HCT116 (cell line): ENCODE measurements around the gene CRISPLD2. TPM values are rescaled to one million over a fixed set of nuclear protein-coding genes. Genes with fewer than 3 reads are reported as not detected.

ENCODE experiments used
- ATAC-seq: fragments of 200-7000 bp; cut with Tn5 transposase; 2 replicates; pipeline ENCODE4 v1.9.1; 2020; ENCODE audit warnings: mild to moderate bottlenecking, moderate library complexity
- BruUV-seq: library from RNA; stranded (reverse); fragments of 400-500 nt; replicated peaks from 2 replicates; lab custom pipeline; 2021; lab: Mats Ljungman, UMichigan
- CTCF ChIA-PET: fragments of 300-600 bp; sonication (Branson Sonifier 250); formaldehyde crosslinking; loops from one replicate; lab custom pipeline; 2021; ENCODE audit warnings: antibody characterized with exemption; lab: Charles Lee
- POLR2A ChIA-PET: fragments of 300-600, 350-600 bp; sonication (Branson Sonifier 250); formaldehyde crosslinking; loops from one replicate; lab custom pipeline; 2021; ENCODE audit warnings: antibody characterized with exemption; lab: Charles Lee
- RAD21 ChIA-PET, 2 experiments: fragments of 300-600 bp; sonication (Branson Sonifier 250); formaldehyde crosslinking; loops; one replicate each; lab custom pipeline; 2023; ENCODE audit warnings: low total read pairs in 2 of 2; ENCODE audit not compliant: uncharacterized antibody in 2 of 2, unreplicated experiment in 2 of 2, low non-redundant PET in 1 of 2; lab: Charles Lee
- DNase-seq: peaks from one replicate; pipeline ENCODE4 v3.0.0-alpha.2; 2010; ENCODE audit warnings: low read depth, low spot score
- H2AFZ ChIP-seq: fragments of 200-600 bp; shearing (Covaris generic), sonication (generic); 2 replicates; pipeline ENCODE4 v1.6.1; 2017; ENCODE audit warnings: low read depth, mixed run types, mixed read lengths, antibody characterized with exemption, low read length; ENCODE audit not compliant: poor library complexity, severe bottlenecking
- H3K27ac ChIP-seq: 2 replicates; pipeline ENCODE4 v1.5.1; 2012; ENCODE audit warnings: low read depth, low read length
- H3K27me3 ChIP-seq: fragments of 200-600 bp; sonication (generic); 2 replicates; pipeline ENCODE4 v1.6.1; 2016; ENCODE audit warnings: mixed run types, low read length, mixed read lengths; ENCODE audit not compliant: insufficient read depth
- H3K36me3 ChIP-seq, 2 experiments: fragments of 200-500 bp in 1 of 2; fragments of 200-600 bp in 1 of 2; sonication (Bioruptor generic) in 1 of 2; sonication (generic) in 1 of 2; 2 replicates each; pipeline versions ENCODE4 v1.5.1 to v1.6.1; 2014 to 2016; ENCODE audit warnings: low read length in 2 of 2, inconsistent platforms in 1 of 2, mixed read lengths in 1 of 2, mixed run types in 1 of 2; ENCODE audit not compliant: insufficient read depth in 2 of 2, control insufficient read depth in 1 of 2
- H3K4me1 ChIP-seq, 2 experiments: fragments of 200-600 bp in 1 of 2; sonication (generic) in 1 of 2; 2 replicates each; pipeline versions ENCODE4 v1.5.1 to v1.6.1; 2012 to 2017; ENCODE audit warnings: low read length in 2 of 2, inconsistent platforms in 1 of 2, mild to moderate bottlenecking in 1 of 2, mixed read lengths in 1 of 2, mixed run types in 1 of 2, moderate library complexity in 1 of 2; ENCODE audit not compliant: insufficient read depth in 2 of 2, control insufficient read depth in 1 of 2
- H3K4me2 ChIP-seq: fragments of 200-600 bp; sonication (generic); 2 replicates; pipeline ENCODE4 v1.6.1; 2017; ENCODE audit warnings: mixed run types, low read length, mixed read lengths
- H3K4me3 ChIP-seq, 2 experiments: fragments of 200-600 bp in 1 of 2; sonication (generic) in 1 of 2; replicated peaks in 1 of 2; 2 replicates each; pipeline ENCODE4 v1.5.1; 2011 to 2016; ENCODE audit warnings: low read length in 2 of 2, control low read depth in 1 of 2, low read depth in 1 of 2, mild to moderate bottlenecking in 1 of 2, mixed read lengths in 1 of 2, mixed run types in 1 of 2
- H3K79me2 ChIP-seq: fragments of 200-600 bp; sonication (generic); 2 replicates; pipeline ENCODE4 v1.6.1; 2017; ENCODE audit warnings: mild to moderate bottlenecking, mixed run types, low read length, moderate library complexity, mixed read lengths; ENCODE audit not compliant: insufficient read depth
- H3K9ac ChIP-seq: fragments of 200-600 bp; sonication (generic); 2 replicates; pipeline ENCODE4 v1.6.1; 2016; ENCODE audit warnings: low read length, mixed read lengths
- H3K9me2 ChIP-seq: fragments of 200-600 bp; sonication (generic), shearing (Covaris generic); 2 replicates; pipeline ENCODE4 v1.6.1; 2017; ENCODE audit warnings: mixed run types, mild to moderate bottlenecking, moderate library complexity; ENCODE audit not compliant: insufficient read depth
- H3K9me3 ChIP-seq, 2 experiments: fragments of 200-500 bp in 1 of 2; fragments of 200-600 bp in 1 of 2; sonication (Bioruptor generic) in 1 of 2; sonication (generic) in 1 of 2; 2 replicates each; pipeline ENCODE4 v1.6.1; 2014 to 2017; ENCODE audit warnings: low read length in 2 of 2, mixed read lengths in 2 of 2, inconsistent platforms in 1 of 2, low read depth in 1 of 2, mild to moderate bottlenecking in 1 of 2, mixed run types in 1 of 2, moderate library complexity in 1 of 2; ENCODE audit not compliant: control insufficient read depth in 1 of 2, insufficient read depth in 1 of 2
- H4K20me1 ChIP-seq: fragments of 200-600 bp; sonication (generic), shearing (Covaris generic); 2 replicates; pipeline ENCODE4 v1.6.1; 2017; ENCODE audit warnings: mixed run types, mild to moderate bottlenecking, moderate library complexity; ENCODE audit not compliant: insufficient read depth
- ATF3 ChIP-seq: IDR thresholded peaks from 2 replicates; pipeline ENCODE4 v1.6.1; 2012
- CBX3 ChIP-seq: IDR thresholded peaks from 2 replicates; pipeline ENCODE4 v1.6.1; 2012; ENCODE audit warnings: low read depth
- CEBPB ChIP-seq: IDR thresholded peaks from 2 replicates; pipeline ENCODE4 v1.6.1; 2012; ENCODE audit warnings: low read depth
- CTCF ChIP-seq, 3 experiments: fragments of 200-600 bp in 1 of 3; sonication (generic) in 1 of 3; IDR thresholded peaks in 2 of 3; conservative IDR thresholded peaks in 1 of 3; 2 replicates each; pipeline ENCODE4 v1.5.1; 2012 to 2017; ENCODE audit warnings: low read depth in 2 of 3, low read length in 2 of 3, antibody characterized with exemption in 1 of 3, borderline replicate concordance in 1 of 3, control low read depth in 1 of 3, mild to moderate bottlenecking in 1 of 3, mixed read lengths in 1 of 3, mixed run types in 1 of 3, moderate library complexity in 1 of 3; ENCODE audit not compliant: insufficient read depth in 1 of 3
- EGR1 ChIP-seq: IDR thresholded peaks from 2 replicates; pipeline ENCODE4 v1.6.1; 2012; ENCODE audit warnings: low read depth
- ELF1 ChIP-seq: IDR thresholded peaks from 2 replicates; pipeline ENCODE4 v1.6.1; 2012; ENCODE audit warnings: low read depth, borderline replicate concordance
- FOSL1 ChIP-seq: IDR thresholded peaks from 2 replicates; pipeline ENCODE4 v1.6.1; 2012; ENCODE audit warnings: low read depth
- POLR2AphosphoS5 ChIP-seq: IDR thresholded peaks from 2 replicates; pipeline ENCODE4 v1.6.1; 2011; ENCODE audit warnings: mild to moderate bottlenecking, low read depth, low read length, moderate library complexity
- RAD21 ChIP-seq: IDR thresholded peaks from 2 replicates; pipeline ENCODE4 v1.6.1; 2012; ENCODE audit warnings: low read depth, mild to moderate bottlenecking
- REST ChIP-seq: IDR thresholded peaks from 2 replicates; pipeline ENCODE4 v1.6.1; 2012; ENCODE audit warnings: low read depth
- SIN3A ChIP-seq: IDR thresholded peaks from 2 replicates; pipeline ENCODE4 v1.6.1; 2012; ENCODE audit warnings: low read depth
- SP1 ChIP-seq: IDR thresholded peaks from 2 replicates; pipeline ENCODE4 v1.6.1; 2012; ENCODE audit warnings: low read depth
- SRF ChIP-seq: IDR thresholded peaks from 2 replicates; pipeline ENCODE4 v1.6.1; 2012; ENCODE audit warnings: low read depth
- TCF7L2 ChIP-seq: IDR thresholded peaks from 2 replicates; pipeline ENCODE4 v1.7.0; 2011; ENCODE audit warnings: borderline replicate concordance, inconsistent platforms; ENCODE audit not compliant: insufficient read depth, insufficient read length; ENCODE audit errors: extremely low read depth
- YY1 ChIP-seq: IDR thresholded peaks from 2 replicates; pipeline ENCODE4 v1.6.1; 2011; ENCODE audit warnings: low read length, low read depth, moderate library complexity, mild to moderate bottlenecking; ENCODE audit not compliant: insufficient replicate concordance; ENCODE audit errors: extremely low read depth
- ZBTB33 ChIP-seq: IDR thresholded peaks from 2 replicates; pipeline ENCODE4 v1.6.1; 2011; ENCODE audit warnings: mild to moderate bottlenecking, low read length, moderate library complexity; ENCODE audit not compliant: insufficient replicate concordance; ENCODE audit errors: extremely low read depth
- ZFX ChIP-seq: fragments of 450-650 bp; IDR thresholded peaks from 2 replicates; pipeline ENCODE4 v1.6.1; 2017
- ZNF274 ChIP-seq: fragments of 200-500 bp; sonication (Bioruptor generic); IDR thresholded peaks from 2 replicates; pipeline ENCODE4 v1.6.1; 2014; ENCODE audit warnings: mild to moderate bottlenecking, low read depth, low read length, inconsistent platforms
- intact Hi-C: fragments of 100-400 bp; cut with micrococcal nuclease; formaldehyde crosslinking; loops from 2 replicates; pipeline ENCODE4 v1.10.0; 2022
- total RNA-seq: library from RNA; stranded (reverse); gene quantifications from one replicate; pipeline ENCODE4 v1.2.1, GENCODE V29; 2021; ENCODE audit not compliant: unreplicated experiment

CRISPLD2 gene
- total RNA-seq, 1 experiment from 2014 or later: 4.6 TPM

GRCh38 chr16:84807776-84808175 lies 12.0 kb upstream of the CRISPLD2 start:
- DNase-seq: no peak
- Histone ChIP-seq H3K9me3 (no peaks in the 10 kb centered on the region; a peak in 1 of 4 replicates), H3K9ac (no peak overlapping the region), H2AFZ (no peak overlapping the region), H3K4me2 (no peak overlapping the region), H3K9me2 (no peaks in the 10 kb centered on the region), H3K36me3 (no peaks in the 10 kb centered on the region), H3K27me3 (0 out of 2 replicates have a peak, but pooled peaks cover 5% of the 10 kb centered on the region), H3K4me1 (peaks cover 12 to 38% of the 10 kb centered on the region in 2 experiments), H3K79me2 (no peaks in the 10 kb centered on the region), H4K20me1 (no peaks in the 10 kb centered on the region), H3K27ac (no peak overlapping the region), H3K4me3 (no peak overlapping the region)
- intact Hi-C loops: no loop called here
- CTCF ChIA-PET: no interaction called here
- no peak for TF ChIP-seq RAD21
- no peak for TF ChIP-seq ZNF274
- no peak for TF ChIP-seq ZBTB33
- no peak for TF ChIP-seq SRF
- TF ChIP-seq SP1: no peak
- no peak for TF ChIP-seq CEBPB
- TF ChIP-seq FOSL1: no peak
- TF ChIP-seq EGR1: no peak
- TF ChIP-seq SIN3A: no peak
- TF ChIP-seq CTCF (IDR thresholded peaks at IDR 0.05 in 2 of 3, conservative IDR thresholded peaks at IDR 0.05 in 1 of 3; ENCODE audit: borderline replicate concordance in 1 of 3, insufficient read depth in 1 of 3, low read depth in 2 of 3, low read length in 2 of 3): no peak
- no peak for TF ChIP-seq REST
- no peak for TF ChIP-seq POLR2AphosphoS5
- no peak for TF ChIP-seq ELF1
- no peak for TF ChIP-seq YY1
- TF ChIP-seq TCF7L2: no peak
- TF ChIP-seq CBX3: no peak
- TF ChIP-seq ATF3: no peak
- TF ChIP-seq ZFX: no peak
- RAD21 ChIA-PET: no interaction called here
- BruUV-seq: no TSS peak
- no peak for ATAC-seq
- POLR2A ChIA-PET: no interaction called here
